CD14-positive monocyte (primary cell): ENCODE measurements around the gene MRPS16. TPM values are rescaled to one million over a fixed set of nuclear protein-coding genes. Genes with fewer than 3 reads are reported as not detected.
A peak's percentile ranks its signal among the peaks of the same experiment; 100 is the strongest.

ENCODE experiments used
- DNase-seq, 3 donors: peaks; one replicate each; pipeline ENCODE4 v3.0.0-alpha.2; 2011 to 2022
- H2AFZ ChIP-seq: 2 replicates; pipeline ENCODE4 v1.6.0; 2012; ENCODE audit warnings: mild to moderate bottlenecking, low read depth, low read length, inconsistent platforms; ENCODE audit not compliant: insufficient read depth, poor library complexity, severe bottlenecking
- H3K27ac ChIP-seq, 2 donors: 1 replicate in 1 of 2; 2 replicates in 1 of 2; pipeline ENCODE4 v1.5.1; 2012 to 2013; ENCODE audit warnings: low read length in 2 of 2, control low read depth in 1 of 2, inconsistent platforms in 1 of 2, low read depth in 1 of 2, mild to moderate bottlenecking in 1 of 2
- H3K27me3 ChIP-seq, 2 donors: one replicate each; pipeline versions ENCODE4 v1.6.0 to v1.6.1; 2011 to 2013; ENCODE audit warnings: low read length in 2 of 2; ENCODE audit not compliant: control insufficient read depth in 2 of 2, insufficient read depth in 2 of 2
- H3K36me3 ChIP-seq, 2 donors: replicated peaks in 1 of 2; 1 replicate in 1 of 2; 2 replicates in 1 of 2; pipeline versions ENCODE4 v1.5.1 to v1.6.1; 2012 to 2013; ENCODE audit warnings: low read length in 2 of 2, control low read depth in 1 of 2, inconsistent platforms in 1 of 2, mild to moderate bottlenecking in 1 of 2; ENCODE audit not compliant: insufficient read depth in 2 of 2, control insufficient read depth in 1 of 2
- H3K4me1 ChIP-seq, 2 donors: 1 replicate in 1 of 2; 2 replicates in 1 of 2; pipeline versions ENCODE4 v1.5.1 to v1.6.1; 2012 to 2013; ENCODE audit warnings: low read length in 2 of 2, control low read depth in 1 of 2, inconsistent platforms in 1 of 2, mild to moderate bottlenecking in 1 of 2, moderate library complexity in 1 of 2; ENCODE audit not compliant: insufficient read depth in 2 of 2, control insufficient read depth in 1 of 2
- H3K4me2 ChIP-seq: replicated peaks from 2 replicates; pipeline ENCODE3; 2012; ENCODE audit warnings: low read length, moderate library complexity, mild to moderate bottlenecking; ENCODE audit not compliant: poor library complexity, severe bottlenecking; ENCODE audit errors: extremely low read depth
- H3K4me3 ChIP-seq, 3 experiments: fragments of 200-600 bp in 1 of 3; sonication (generic) in 1 of 3; replicated peaks in 1 of 3; 1 replicate in 2 of 3; 2 replicates in 1 of 3; pipeline ENCODE4 v1.5.1; 2011 to 2013; ENCODE audit warnings: low read length in 3 of 3, mild to moderate bottlenecking in 3 of 3, control low read depth in 2 of 3, low read depth in 2 of 3, inconsistent platforms in 1 of 3, moderate library complexity in 1 of 3
- H3K79me2 ChIP-seq: 2 replicates; pipeline ENCODE4 v1.6.0; 2012; ENCODE audit warnings: mild to moderate bottlenecking, control low read depth, inconsistent platforms, low read length, moderate library complexity; ENCODE audit not compliant: insufficient read depth
- H3K9ac ChIP-seq: 2 replicates; pipeline ENCODE4 v1.6.0; 2017; ENCODE audit warnings: low read length, mild to moderate bottlenecking; ENCODE audit not compliant: insufficient read depth, poor library complexity, severe bottlenecking
- H3K9me3 ChIP-seq, 2 donors: replicated peaks in 1 of 2; 1 replicate in 1 of 2; 2 replicates in 1 of 2; pipeline versions ENCODE4 v1.5.1 to v1.6.1; 2012 to 2013; ENCODE audit warnings: low read length in 2 of 2, control low read depth in 1 of 2; ENCODE audit not compliant: control insufficient read depth in 1 of 2, insufficient read depth in 1 of 2
- H4K20me1 ChIP-seq: 2 replicates; pipeline ENCODE4 v1.6.0; 2012; ENCODE audit warnings: mild to moderate bottlenecking, low read length, control low read depth, moderate library complexity; ENCODE audit not compliant: insufficient read depth
- H3K27ac Mint-ChIP-seq, 7 donors: one replicate each; pipeline ENCODE4 v1.8.0; 2020; ENCODE audit warnings: mild to moderate bottlenecking in 7 of 7, mixed read lengths in 7 of 7, moderate library complexity in 6 of 7, inconsistent platforms in 2 of 7
- H3K27me3 Mint-ChIP-seq, 3 donors: one replicate each; pipeline ENCODE4 v1.8.0; 2021 to 2022; ENCODE audit warnings: low read depth in 3 of 3, mild to moderate bottlenecking in 3 of 3, mixed read lengths in 3 of 3, moderate library complexity in 3 of 3, inconsistent platforms in 1 of 3
- H3K36me3 Mint-ChIP-seq, 2 donors: one replicate each; pipeline ENCODE4 v1.8.0; 2020; ENCODE audit warnings: mixed read lengths in 2 of 2, inconsistent platforms in 1 of 2, mild to moderate bottlenecking in 1 of 2
- H3K4me1 Mint-ChIP-seq: one replicate; pipeline ENCODE4 v1.8.0; 2020; ENCODE audit warnings: mild to moderate bottlenecking, mixed read lengths
- H3K4me3 Mint-ChIP-seq, 2 donors: one replicate each; pipeline ENCODE4 v1.8.0; 2020; ENCODE audit warnings: mild to moderate bottlenecking in 2 of 2, mixed read lengths in 2 of 2, moderate library complexity in 1 of 2
- H3K9me3 Mint-ChIP-seq, 7 donors: one replicate each; pipeline ENCODE4 v1.8.0; 2020 to 2022; ENCODE audit warnings: mixed read lengths in 7 of 7, mild to moderate bottlenecking in 6 of 7, moderate library complexity in 6 of 7, inconsistent platforms in 2 of 7
- CTCF ChIP-seq: fragments of 200-600 bp; IDR thresholded peaks from one replicate; pipeline ENCODE4 v1.8.0; 2022; ENCODE audit warnings: antibody characterized with exemption, mild to moderate bottlenecking
- WGBS: methylation state at CpG from one replicate; pipeline ENCODE4 v1.1.5; 2013; ENCODE audit warnings: missing lambda C conversion rate; ENCODE audit not compliant: insufficient coverage; 5-methylcytosine and 5-hydroxymethylcytosine counted together
- intact Hi-C, 2 donors: fragments of 100-400 bp; cut with micrococcal nuclease; formaldehyde crosslinking; loops; one replicate each; pipeline versions ENCODE4 v1.15.0 to v1.15.1; 2023
- polyA plus RNA-seq, 3 donors: library from polyadenylated mRNA; depleted of rRNA in 1 of 3; unstranded in 2 of 3; stranded (reverse) in 1 of 3; fragments of 300-500 nt in 2 of 3; fragments of >200 nt in 1 of 3; fragmentation: Illumina TruSeq in 2 of 3; gene quantifications; 1 replicate in 2 of 3; 2 replicates in 1 of 3; pipeline ENCODE4 v1.2.3, GENCODE V29; 2012 to 2021

MRPS16 gene
- polyA plus RNA-seq, 3 donors, result 20.9 to 102 (median 78.6) TPM

DNA sequence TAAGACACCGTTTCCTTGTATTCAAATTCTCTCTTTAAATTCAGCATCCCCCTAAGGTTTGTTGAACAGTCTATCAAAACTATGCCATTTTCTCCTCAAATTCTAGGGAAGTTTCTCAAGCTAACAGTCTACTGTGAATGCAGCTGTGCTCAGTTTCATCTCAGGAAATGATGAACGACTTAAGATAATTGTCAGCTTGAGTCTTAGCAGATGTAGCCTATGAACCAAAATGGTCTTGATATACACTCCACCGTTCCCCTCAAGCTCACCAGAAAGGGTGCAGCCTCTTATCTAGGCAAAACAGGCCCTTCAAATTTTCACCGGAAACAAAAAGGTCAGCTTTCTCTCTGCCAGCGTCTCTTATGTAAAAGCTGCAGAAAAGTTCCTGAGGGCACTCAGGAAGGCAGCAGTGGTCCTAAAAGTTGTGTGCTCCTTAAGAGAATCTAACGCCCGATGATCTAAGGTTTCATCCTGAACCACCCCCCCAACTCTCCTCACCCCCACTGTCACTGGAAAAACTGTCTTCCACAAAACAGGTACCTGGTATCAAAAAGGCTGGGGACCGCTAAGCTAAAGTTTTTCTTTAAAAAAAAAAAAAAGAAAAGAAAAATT is 7.5 kb downstream of the MRPS16 start:
- Histone ChIP-seq H3K4me3 (no peak overlapping the region), H4K20me1 (no peaks in the 10 kb centered on the region), H2AFZ (no peak overlapping the region), H3K9ac (no peak overlapping the region), H3K79me2 (peaks cover 60% of the 10 kb centered on the region), H3K36me3 (peaks cover 28 to 49% of the 10 kb centered on the region in 2 donors), H3K9me3 (no peaks in the 10 kb centered on the region), H3K4me1 (peaks cover 24 to 43% of the 10 kb centered on the region in 2 donors), H3K4me2 (no peak overlapping the region), H3K27me3 (no peaks in the 10 kb centered on the region), H3K27ac (peak overlapping the region in 1 of 2 donors; percentile 76)
- Mint-ChIP-seq H3K4me3 (no peak overlapping the region), H3K27ac (peak overlapping the region in 3 of 7 donors; percentile 11 to 74 (median 62)), H3K9me3 (no peaks in the 10 kb centered on the region), H3K36me3 (peaks cover 33 to 49% of the 10 kb centered on the region in 2 donors), H3K27me3 (no peaks in the 10 kb centered on the region), H3K4me1 (peaks cover 36% of the 10 kb centered on the region)
- 25% methylated on average over 7 of the region's 8 CpGs for WGBS
- TF ChIP-seq CTCF, result no peak
- no peak for DNase-seq
- intact Hi-C loops, result loop anchor here (5.0 to 10.0 kb wide), 5 partner anchors 78 to 170 kb away; partner anchors contain the start of genes ANXA7 (in 2 of the 2), CFAP70 (in 1 of the 2), ECD (in 1 of the 2) and FAM149B1 (in 1 of the 2)

- H3K9ac ChIP-seq, result no peak overlapping the region
- peaks cover 9 to 16% of the 10 kb centered on the region in 2 donors for H3K4me1 ChIP-seq
- H3K36me3 Mint-ChIP-seq, result peaks cover 43 to 69% of the 10 kb centered on the region in 2 donors
- no peak overlapping the region for H3K4me3 ChIP-seq
- no peaks in the 10 kb centered on the region for H3K9me3 Mint-ChIP-seq
- no peaks in the 10 kb centered on the region for H3K27me3 ChIP-seq
- no peaks in the 10 kb centered on the region for H3K27me3 Mint-ChIP-seq
- H3K9me3 ChIP-seq, result no peaks in the 10 kb centered on the region
- peaks cover 15% of the 10 kb centered on the region for H3K4me1 Mint-ChIP-seq
- no peak overlapping the region for H3K27ac Mint-ChIP-seq
- no peak overlapping the region for H3K4me3 Mint-ChIP-seq
- no peak for TF ChIP-seq CTCF
- peaks cover 22% of the 10 kb centered on the region for H3K79me2 ChIP-seq
- no peak overlapping the region for H3K4me2 ChIP-seq
- intact Hi-C loops, result loop anchor here (10.0 kb wide), 2 partner anchors 115 to 175 kb away; partner anchors contain the start of genes ANXA7 (in 1 of the 2) and CFAP70 (in 1 of the 2)
- no peak overlapping the region for H3K27ac ChIP-seq
- H2AFZ ChIP-seq, result no peak overlapping the region
- H3K36me3 ChIP-seq, result peaks cover 38 to 87% of the 10 kb centered on the region in 2 donors
- no peaks in the 10 kb centered on the region for H4K20me1 ChIP-seq
- no peak for DNase-seq
- no CpG with 5 or more reads among the region's 2 CpGs for WGBS
Observed at GRCh38 chr10:73239908-73240307, 12.5 kb downstream of the MRPS16 start.
